Renal cortical epithelial cell (primary cell): ENCODE data around the gene SURF1. TPM values are rescaled to one million over a fixed set of nuclear protein-coding genes. Genes with fewer than 3 reads are reported as not detected.
A peak's percentile ranks its signal among the peaks of the same experiment; 100 is the strongest.

Experiments used
- DNase-seq: peaks from one replicate; pipeline ENCODE4 v3.0.0-alpha.2; 2011; ENCODE audit warnings: low read depth
- total RNA-seq: library from RNA; depleted of rRNA; stranded (reverse); fragments of >200 nt; gene quantifications from 2 replicates; pipeline ENCODE4 v1.2.3, GENCODE V29; 2014

Gene SURF1
- total RNA-seq, 1 donor from 2014 or later = 18.6 TPM

DNA sequence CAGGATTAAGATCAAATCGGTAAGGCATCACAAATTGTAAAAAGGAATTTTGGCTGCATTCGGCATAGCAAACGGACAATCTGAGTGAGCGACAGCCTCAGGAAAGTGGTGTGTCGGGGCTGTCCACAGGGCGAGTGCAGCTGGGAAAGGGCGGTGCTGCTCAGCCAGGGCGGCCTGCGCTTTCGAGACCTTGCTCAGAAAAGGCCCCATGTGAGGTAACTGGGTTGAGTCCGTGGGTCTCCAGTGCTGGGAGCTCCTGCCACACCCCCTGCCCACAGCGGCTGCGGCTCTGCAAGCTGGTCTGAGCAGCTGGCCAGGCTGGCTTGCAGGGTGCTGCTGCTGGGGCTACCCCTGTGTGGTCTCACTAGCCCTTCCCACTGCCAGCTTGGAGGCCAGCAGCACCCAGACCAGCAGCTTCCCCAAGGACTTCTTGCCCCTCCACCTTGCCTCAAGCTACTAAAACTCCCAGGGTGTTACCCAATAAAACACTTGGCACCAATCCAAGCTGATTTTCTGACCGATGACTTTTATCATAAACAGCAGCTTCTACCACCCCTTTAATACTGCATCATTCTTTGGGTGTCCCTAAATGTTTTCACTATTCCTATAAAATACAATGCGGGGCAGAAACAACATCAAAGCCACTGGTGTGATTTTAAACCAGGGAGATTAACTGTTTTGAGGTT, 6.2 kb upstream of the SURF1 start:
- no peak for DNase-seq

DNA sequence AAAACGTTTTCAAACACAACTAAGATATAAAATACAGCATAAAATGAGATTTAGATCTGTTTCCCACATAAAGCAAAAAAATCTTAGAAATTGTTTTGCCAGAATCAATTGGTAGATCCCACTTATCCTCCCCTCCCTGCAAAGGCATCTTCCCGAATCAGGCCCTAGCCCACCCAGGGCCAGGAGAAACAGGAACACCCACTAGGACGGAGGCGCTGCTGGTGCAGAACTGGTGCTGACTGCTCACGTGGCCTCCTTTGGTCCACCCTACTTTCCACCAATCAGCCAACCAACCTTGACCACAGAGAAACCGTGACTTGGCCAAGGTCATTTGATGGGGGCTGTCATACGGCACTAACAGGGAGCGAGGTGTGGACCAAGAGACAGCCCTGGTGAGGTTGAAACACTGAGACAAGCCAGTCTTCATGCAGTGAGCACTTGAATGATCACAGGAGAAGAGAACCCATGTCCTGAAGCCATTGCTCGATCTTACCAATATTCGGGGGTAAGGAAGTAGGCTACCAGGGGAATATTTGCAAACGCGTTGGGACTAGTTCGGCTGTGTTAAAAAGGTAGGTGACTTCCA, 5.3 kb upstream of the SURF1 start:
- no peak for DNase-seq

DNA sequence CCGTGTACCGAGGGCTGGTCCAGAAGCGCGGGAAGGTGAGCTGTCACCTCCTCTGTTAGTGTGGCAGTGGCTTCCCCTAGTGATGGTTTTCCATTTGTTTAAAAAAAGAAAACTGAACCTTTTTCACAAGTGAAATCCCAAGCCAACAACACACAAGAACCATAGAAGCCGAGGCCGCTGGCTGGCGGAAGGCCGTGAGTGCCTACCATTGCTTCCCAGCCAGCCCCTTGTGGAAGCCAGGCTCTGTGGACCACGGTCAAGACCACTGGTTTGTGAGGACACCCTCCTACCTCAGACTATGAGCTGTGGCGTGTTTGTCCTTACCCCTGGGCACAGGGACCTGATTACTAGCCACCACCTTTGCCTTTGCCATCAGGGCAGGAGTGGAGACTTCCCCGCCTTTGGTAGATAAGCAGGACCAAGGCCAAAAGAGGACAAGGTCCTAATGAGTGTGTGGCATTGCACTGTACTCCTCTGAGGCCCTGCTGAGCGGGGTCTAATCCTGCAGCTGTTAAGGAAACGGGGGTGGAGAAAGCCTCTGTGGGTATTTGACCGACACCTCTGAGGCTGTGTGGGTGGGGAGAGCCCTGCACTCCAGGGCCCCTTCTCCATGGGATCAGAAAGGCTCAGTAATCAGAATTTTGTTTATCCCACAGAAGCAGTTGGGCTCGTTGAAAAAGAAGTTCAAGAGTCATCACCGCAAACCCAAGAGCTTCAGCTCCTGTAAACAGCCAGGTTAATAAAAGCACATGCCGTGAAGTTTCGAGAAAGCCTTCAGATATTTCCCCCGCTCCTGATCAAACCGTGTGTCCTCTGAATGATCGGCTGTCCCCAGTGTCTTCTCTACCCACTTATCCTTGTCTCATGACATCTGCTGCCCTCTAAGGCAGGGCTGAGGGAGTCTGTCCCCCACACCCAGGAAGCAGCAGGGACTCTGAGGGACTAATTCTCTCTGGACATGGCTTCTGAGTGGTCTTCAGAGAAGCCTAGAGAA, 4.4 kb upstream of the SURF1 start:
- DNase-seq = no peak

DNA sequence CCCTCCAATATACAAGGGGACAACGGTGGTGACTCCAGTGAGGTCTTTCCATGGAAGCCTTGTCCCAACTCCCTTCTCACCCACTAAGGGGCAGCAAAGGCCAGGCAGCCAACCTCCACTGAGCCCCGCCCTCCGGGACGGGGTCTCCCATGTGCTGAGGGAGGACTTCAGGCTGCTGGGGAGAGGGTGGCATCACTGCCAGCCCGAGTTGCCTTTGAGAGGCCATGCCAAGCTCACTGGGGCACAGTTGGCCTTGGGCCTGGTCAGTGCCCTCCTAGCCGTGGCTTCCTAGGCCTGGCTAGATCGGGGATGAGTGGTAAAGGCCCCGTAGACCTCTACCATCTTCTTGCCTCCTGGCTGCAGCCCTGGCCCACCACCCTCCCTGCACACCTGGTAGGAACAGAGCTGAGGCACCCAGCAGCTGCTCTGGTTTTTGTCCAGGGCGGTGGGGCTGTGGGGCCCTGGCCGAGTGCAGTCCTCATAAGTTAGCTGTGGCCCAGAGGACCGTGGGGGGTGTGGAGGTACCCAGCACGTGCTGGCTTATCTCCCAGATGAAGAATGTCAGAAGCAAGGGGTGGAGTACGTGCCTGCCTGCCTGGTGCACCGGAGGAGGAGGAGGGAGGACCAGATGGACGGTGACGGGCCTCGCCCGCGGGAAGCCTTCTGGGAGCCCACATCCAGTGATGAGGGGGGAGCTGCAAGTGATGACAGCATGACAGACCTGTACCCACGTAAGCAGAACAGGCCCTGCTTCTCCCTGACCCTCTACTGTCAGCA, 3.3 kb upstream of the SURF1 start:
- no peak for DNase-seq

DNA sequence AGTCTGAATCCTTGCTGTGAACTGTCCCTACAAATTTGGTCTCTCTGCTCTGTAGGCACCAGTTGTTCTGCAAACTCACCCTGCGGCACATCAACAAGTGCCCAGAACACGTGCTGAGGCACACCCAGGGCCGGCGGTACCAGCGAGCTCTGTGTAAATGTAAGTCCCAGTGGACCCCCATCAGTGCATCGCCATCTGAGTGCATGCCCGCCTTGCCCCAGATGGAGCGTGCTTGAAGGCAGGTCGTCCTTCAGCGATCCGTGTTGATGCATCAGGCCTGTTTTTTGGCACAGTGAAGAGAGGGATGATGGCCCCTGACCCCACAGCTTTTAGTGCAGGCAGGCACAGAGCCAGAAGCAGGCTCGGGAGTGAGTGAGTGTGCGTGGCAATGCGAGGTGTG, 1.4 kb upstream of the SURF1 start:
- DNase-seq = no peak

DNA sequence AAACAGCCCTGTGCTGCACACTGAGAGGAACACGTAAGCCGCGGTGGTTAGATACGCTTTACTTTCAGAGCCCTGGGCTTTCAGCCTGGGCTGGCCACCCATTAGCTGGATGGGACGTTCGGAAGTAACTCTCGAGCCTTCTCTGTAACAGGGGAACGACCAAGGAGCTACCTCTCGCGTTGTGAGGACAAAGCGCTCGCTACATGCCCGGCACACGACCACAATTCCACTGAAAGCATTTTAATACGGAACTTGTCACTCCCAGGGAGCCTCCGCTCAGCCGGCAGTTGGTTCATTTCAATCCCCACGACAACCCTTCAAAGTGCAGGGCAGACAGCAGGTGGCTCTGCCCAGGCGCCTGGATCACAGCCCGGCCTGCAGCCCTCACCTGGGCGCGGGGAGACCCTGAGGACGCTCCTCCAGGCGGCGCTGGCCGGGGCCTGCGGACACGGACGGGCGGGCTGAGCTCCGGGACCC, 368 bp downstream of the SURF1 start:
- DNase-seq = no peak

DNA sequence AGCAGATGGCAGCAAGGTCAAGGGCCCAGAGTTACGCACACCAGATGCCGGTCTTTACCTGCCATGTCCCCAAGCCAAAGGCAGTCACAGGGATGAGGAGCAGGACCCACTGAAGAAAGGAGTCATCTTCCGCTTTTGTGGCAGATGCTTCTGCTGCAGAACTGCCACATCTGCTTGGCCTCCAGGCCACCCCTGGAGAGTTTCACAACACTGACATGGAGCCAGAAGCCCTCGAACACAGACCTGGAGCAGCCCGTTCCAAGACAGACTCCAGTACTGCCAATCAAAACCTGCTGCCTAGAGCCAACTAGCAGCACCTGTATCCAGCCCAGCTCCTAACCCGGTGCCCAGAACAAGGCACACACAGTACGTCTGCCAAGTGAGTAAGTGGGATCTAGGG, 1.5 kb downstream of the SURF1 start:
- no peak for DNase-seq

DNA sequence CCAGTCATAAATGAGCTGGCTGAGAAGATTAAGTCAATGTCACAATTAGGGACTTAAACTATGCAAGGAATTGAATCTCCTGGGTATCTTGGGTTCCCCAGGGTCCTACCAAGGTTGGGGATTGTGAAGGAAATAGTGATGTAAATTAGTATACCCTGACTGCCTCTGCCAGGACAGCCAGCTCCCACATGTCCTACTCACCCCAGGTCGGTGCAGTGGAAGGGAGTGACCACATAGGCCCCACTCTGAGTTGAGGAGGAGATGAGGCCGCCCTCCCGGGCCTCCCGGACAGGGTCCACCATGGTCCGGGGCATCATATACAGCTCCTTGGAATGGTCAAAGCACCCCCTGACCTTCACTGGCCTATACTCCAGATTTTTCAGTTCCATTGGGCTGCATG, 2.7 kb downstream of the SURF1 start:
- no peak for DNase-seq

DNA sequence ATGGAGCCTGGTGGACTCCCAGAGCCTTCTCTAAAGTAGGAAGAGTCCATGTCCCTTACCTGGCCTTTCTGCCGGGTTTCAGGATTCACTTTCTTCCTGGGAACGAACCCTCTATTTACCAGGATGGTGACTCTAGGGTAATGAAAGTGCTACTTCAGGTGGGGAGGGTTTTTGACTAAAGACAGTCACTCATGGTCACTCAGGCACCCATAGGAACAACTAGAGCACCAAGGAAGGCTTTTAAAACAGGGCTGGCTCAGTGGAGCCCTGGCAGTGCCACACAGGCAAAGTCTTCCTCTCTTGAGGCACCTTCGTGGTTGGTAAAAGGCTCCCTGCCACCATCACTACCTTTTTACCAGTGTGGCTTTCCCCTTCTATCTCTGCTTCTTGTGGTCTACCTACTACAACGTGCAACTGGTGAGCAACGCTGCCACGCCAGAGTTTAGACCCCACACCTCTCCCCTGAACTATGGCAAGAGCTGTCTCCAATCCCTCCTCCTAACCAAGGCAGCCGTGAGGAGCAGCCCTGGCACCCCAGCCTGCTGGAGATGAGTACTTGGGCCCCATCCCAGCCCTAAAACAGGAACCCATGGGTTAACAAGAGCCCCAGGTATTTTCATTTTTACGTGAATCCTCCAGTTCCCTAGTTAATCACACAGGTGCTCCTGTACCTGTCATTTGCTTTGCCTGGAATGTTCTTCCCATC, 3.5 kb downstream of the SURF1 start:
- DNase-seq = no peak

DNA sequence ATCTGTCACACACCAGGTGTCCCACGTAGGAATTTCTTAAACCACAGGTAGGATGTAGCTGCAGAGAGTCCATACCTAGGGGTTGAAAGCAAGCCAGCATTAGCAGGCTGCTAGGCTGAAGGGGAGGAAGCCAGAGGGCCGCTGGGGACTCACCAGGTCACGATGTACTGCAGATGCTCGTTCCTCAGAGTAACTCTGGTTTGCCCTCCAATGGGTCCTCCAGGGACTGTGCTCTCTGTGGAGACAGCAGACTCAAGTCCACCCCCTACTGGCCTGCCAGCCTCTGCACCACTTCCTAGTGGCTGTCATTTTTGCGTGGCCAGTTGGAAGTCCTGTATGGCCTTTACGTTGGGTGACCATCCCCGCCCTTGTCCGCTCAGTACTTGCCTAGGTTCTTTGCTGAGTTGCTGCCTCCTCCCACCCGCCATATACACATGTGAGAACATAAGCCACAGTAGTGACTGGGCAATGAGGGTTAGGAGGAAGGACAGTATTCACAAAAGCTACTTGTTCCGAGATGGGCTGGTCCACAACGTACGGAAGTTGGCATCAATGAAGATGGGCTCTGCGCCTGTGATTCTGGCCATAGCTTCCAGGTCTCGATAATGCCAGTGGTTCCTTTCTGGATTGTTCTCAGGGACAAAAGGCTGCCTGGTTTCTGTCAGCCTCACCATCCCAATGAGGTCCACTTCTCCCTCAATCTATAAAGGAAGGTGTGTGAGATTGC, 4.2 kb downstream of the SURF1 start:
- peak; percentile 49 for DNase-seq

DNA sequence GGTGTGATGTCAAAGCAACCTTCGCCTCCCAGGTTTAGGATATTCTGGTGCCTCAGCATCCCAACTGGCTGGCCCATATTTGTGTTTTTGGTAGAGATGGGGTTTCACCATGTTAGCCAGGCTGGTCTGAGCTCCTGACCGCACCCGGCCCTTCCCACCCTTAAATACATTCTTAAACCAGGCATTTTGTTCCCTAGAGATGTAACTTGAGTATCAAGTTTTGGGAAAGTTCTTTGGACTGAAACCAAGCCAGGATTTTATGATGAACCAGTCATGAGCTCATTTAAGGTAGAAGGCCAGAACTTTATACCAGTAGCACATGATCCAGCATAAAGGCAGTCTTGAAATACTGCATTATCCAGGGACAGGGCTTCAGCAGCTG, 4.8 kb downstream of the SURF1 start:
- DNase-seq = no peak

DNA sequence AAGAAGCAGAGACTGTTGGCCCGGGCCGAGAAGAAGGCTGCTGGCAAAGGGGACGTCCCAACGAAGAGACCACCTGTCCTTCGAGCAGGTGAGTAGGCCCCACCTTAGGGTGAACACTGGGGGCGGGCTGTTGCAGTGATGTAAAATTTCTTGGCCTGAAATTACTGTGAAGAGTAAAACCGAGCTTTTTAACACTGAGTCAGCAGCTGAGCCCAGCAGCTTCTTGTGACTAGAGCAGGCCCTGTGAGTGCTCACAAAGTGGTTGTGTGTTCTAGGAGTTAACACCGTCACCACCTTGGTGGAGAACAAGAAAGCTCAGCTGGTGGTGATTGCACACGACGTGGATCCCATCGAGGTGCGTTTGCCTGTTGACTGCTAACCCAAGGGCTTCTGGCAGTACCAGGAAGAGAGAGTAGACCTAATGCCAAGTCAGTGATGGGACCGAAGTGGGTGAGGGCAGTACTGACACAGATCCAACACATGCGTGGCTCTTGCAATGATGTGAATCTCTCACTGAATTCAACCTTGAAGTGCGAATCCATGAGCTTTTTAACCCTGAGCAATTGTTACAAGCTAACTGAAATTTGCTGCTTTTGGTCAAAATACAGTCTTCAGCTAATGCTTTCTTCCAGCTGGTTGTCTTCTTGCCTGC, 6.2 kb downstream of the SURF1 start:
- DNase-seq = no peak

DNA sequence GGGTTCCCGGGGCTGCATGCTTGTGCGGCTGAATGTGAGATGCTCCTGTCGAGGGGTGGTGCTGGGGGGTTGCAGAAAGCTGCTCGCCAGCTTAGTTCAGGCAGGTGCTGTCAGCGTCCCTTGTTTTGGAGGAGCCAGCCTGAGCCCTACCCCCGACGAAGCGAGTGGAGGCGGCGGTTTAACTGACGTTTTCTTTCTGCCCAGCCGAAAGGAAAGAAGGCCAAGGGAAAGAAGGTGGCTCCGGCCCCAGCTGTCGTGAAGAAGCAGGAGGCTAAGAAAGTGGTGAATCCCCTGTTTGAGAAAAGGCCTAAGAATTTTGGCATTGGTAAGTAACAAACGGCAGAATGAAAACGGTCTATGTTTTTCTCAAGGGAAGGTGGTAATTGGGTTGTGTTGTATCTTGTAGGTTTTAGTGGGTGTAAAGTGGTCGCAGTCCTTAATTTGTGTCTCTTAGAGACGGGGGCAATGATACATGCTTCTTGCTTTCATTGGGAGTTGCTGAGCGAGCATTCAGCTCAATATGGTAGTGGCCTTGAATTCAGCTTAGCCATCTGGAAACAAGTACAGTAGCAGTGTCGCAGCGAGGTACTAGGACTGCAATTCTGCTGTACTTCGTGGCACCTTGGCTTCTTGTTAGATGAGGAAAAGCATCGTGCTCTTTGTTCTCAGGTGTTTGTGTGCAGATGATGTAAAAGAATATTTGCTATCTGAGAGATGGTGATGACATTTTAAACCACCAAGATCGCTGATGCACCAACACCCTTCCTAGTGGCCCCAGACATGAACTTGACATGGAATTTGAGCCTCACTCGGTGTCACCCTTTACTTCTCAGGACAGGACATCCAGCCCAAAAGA, 7.3 kb downstream of the SURF1 start:
- no peak for DNase-seq

DNA sequence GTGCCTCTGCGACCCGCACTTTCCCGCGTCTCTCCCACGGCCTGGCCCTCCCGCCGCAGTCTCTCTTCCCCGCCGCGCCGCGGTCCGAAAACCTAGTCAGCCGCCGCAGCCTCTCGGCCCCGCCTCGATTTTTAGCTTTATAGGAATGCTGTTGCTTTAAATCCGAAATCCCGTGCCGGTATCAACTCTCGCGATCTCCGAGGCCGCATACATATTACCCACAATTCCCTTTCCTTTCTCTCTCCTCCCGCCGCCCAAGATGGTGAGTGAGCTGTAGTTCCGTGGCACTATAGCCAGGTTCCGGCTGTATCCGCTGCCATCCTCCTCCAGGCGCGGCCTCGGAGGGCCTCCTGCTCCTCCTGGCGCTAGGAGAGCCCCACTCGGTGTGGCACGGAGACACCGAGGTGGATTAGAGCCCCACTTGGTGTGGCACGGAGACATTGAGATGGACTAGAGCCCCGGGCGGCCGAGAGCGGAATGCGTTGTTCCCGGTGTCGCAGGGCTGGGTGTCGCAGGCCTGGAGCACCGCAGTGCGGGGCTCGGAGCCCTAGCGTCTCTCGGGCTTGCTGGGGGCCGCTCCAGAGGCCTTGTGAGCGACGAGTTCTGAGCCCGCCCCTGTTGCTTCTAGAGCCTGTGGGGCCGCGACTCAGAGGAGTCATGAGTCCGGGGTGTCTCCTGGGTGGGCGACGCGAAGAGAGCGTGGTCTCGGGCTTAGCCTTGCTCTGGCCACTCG, 8.1 kb downstream of the SURF1 start, which contains the start of the genes MED22 and RPL7A:
Gene MED22 (minus strand): TSS at position 147 of the 733 bp plus-strand sequence. CDS start 1,469 bp downstream, outside the sequence.
Gene RPL7A (plus strand): TSS at position 234 of the 733 bp plus-strand sequence. CDS start 26 bp downstream, at position 260.
- peak; percentile 94 for DNase-seq

DNA sequence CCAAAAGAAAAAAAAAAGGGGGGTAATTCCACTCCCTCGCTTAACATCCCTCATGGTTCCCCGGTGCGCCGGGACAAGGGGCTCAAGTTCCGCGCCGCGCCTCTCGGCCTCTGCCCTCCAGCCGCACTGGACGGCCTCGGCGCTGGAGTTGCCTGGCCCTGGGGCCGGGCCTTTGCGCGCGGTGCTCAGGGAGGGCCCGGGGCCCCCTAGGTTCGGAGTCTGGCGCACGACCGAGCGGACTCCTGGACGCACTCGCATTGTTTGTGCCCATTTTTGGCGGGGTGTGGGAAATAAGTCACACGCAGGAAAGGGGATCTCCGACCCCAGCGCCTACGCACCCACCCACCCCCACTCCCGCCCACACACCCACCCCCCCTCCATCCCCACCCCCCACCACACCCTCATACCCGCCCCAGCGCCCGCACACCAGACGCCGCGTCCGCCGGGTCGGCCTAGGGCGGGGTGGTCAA, 8.7 kb downstream of the SURF1 start:
- DNase-seq = no peak

DNA sequence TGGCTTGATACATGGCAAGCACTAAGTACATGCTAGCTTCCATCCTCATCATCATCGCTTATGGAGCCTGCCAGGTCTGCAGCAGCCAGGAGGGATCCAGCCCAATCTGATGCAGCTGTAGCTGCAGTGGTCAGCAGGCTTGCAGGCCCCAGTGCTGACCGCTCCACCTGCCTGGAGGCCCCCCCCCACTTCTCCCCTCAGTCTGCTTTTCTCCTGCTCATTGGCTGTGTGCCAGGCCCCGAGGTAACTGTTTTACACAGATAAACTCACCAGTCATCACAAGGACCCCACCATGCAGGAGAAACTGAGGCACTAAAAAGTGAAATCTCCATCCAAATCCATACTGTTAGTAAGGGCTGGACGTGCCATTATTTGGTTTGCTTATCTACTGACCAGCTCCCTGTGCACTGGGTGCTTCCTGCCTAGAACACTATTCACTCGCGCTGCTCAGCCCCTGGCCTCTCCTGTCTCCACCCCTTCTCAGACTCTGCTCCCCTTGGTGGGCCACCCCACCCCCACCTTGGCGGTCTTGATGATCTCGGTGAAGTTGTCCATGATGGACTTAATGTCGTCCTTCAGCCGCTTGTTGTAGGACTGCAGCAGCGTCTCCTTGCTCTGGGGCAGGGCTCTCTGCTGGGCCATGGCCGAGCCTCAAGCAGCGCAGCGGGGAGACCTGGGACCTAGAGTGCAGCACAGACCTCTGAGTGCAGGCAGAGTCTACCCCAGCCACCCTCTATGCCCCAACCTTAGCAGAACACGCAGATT, 10.1 kb downstream of the SURF1 start:
- DNase-seq = no peak

DNA sequence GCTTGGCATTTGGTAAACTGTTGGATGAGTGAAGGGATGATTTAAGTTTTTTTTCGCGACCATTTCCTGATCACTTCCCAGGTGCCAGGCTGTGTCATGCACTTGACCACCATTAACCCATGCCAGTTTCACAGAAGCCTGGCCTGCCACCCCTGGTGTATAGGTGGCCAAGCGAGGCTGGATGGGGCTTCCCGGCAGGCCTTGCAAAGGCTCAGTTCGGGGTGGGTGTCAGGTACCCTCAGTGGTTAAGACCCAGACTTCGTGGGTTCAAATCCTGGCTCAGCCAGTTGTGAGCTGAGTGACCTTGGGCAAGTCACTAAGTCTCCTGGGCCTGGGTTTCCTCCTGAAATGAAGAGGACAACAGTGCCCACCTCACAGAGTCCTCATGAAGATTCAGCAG, 10.7 kb downstream of the SURF1 start:
- DNase-seq = no peak
